Measurements from ENCODE around the gene MCF2L2.

MCF2L2 gene

GRCh38 chr3:183464480-183464879, 36.1 kb upstream of the MCF2L2 start:
- no peak for DNase-seq (ENCODE audit: insufficient read length, low spot score)
- FAIRE-seq, result no peak
- no peak for TF ChIP-seq PAX5 (IDR thresholded peaks at IDR 0.05; ENCODE audit: insufficient read depth, low read length, severe bottlenecking)

GRCh38 chr3:183460081-183461055, 31.9 kb upstream of the MCF2L2 start:
- no peak for FAIRE-seq
- no peak for DNase-seq (ENCODE audit: insufficient read length, low spot score)
- no peak for TF ChIP-seq POU2F2 (IDR thresholded peaks at IDR 0.05; ENCODE audit: low read depth, low read length)
- TF ChIP-seq SPI1 (IDR thresholded peaks at IDR 0.05; ENCODE audit: low read depth, low read length), result no peak
- no peak for TF ChIP-seq TAF1 (IDR thresholded peaks at IDR 0.05; ENCODE audit: low read depth, low read length)
- no peak for TF ChIP-seq POLR2AphosphoS5 (IDR thresholded peaks at IDR 0.05; ENCODE audit: low read depth, low read length)
- TF ChIP-seq PAX5 (IDR thresholded peaks at IDR 0.05; ENCODE audit: insufficient read depth, low read length, severe bottlenecking), result no peak
- no peak for TF ChIP-seq POLR2A (IDR thresholded peaks at IDR 0.05; ENCODE audit: low read depth, low read length)

- TF ChIP-seq POLR2A (IDR thresholded peaks at IDR 0.05; ENCODE audit: low read depth, low read length), result no peak
- TF ChIP-seq TAF1 (IDR thresholded peaks at IDR 0.05; ENCODE audit: low read depth, low read length), result no peak
- TF ChIP-seq POU2F2 (IDR thresholded peaks at IDR 0.05; ENCODE audit: low read depth, low read length), result no peak
- TF ChIP-seq POLR2AphosphoS5 (IDR thresholded peaks at IDR 0.05; ENCODE audit: low read depth, low read length), result no peak
- TF ChIP-seq PAX5 (IDR thresholded peaks at IDR 0.05; ENCODE audit: insufficient read depth, low read length, severe bottlenecking), result no peak
- no peak for TF ChIP-seq SPI1 (IDR thresholded peaks at IDR 0.05; ENCODE audit: low read depth, low read length)
- FAIRE-seq, result no peak
- DNase-seq (ENCODE audit: insufficient read length, low spot score), result no peak
Measured at GRCh38 chr3:183455089-183455488, 26.7 kb upstream of the MCF2L2 start.

- DNase-seq (ENCODE audit: insufficient read length, low spot score) (no peak), FAIRE-seq (no peak)
- no peak for TF ChIP-seq TAF1 (IDR thresholded peaks at IDR 0.05; ENCODE audit: low read depth, low read length)
- no peak for TF ChIP-seq POU2F2 (IDR thresholded peaks at IDR 0.05; ENCODE audit: low read depth, low read length)
- TF ChIP-seq POLR2A (IDR thresholded peaks at IDR 0.05; ENCODE audit: low read depth, low read length), result no peak
- TF ChIP-seq POLR2AphosphoS5 (IDR thresholded peaks at IDR 0.05; ENCODE audit: low read depth, low read length), result no peak
- TF ChIP-seq PAX5 (IDR thresholded peaks at IDR 0.05; ENCODE audit: insufficient read depth, low read length, severe bottlenecking), result no peak
- TF ChIP-seq SPI1 (IDR thresholded peaks at IDR 0.05; ENCODE audit: low read depth, low read length), result no peak
Measured at GRCh38 chr3:183454064-183454463, 25.6 kb upstream of the MCF2L2 start.

GRCh38 chr3:183449791-183450190, 21.4 kb upstream of the MCF2L2 start:
- TF ChIP-seq POLR2A (IDR thresholded peaks at IDR 0.05; ENCODE audit: low read depth, low read length) (no peak), TAF1 (IDR thresholded peaks at IDR 0.05; ENCODE audit: low read depth, low read length) (no peak), SPI1 (IDR thresholded peaks at IDR 0.05; ENCODE audit: low read depth, low read length) (no peak), PAX5 (IDR thresholded peaks at IDR 0.05; ENCODE audit: insufficient read depth, low read length, severe bottlenecking) (no peak), POLR2AphosphoS5 (IDR thresholded peaks at IDR 0.05; ENCODE audit: low read depth, low read length) (no peak), POU2F2 (IDR thresholded peaks at IDR 0.05; ENCODE audit: low read depth, low read length) (no peak)
- DNase-seq (ENCODE audit: insufficient read length, low spot score), result no peak
- FAIRE-seq, result no peak

GRCh38 chr3:183449391-183449790, 21.0 kb upstream of the MCF2L2 start:
- no peak for TF ChIP-seq POLR2A (IDR thresholded peaks at IDR 0.05; ENCODE audit: low read depth, low read length)
- TF ChIP-seq PAX5 (IDR thresholded peaks at IDR 0.05; ENCODE audit: insufficient read depth, low read length, severe bottlenecking), result no peak
- TF ChIP-seq POU2F2 (IDR thresholded peaks at IDR 0.05; ENCODE audit: low read depth, low read length), result no peak
- TF ChIP-seq SPI1 (IDR thresholded peaks at IDR 0.05; ENCODE audit: low read depth, low read length), result no peak
- no peak for TF ChIP-seq TAF1 (IDR thresholded peaks at IDR 0.05; ENCODE audit: low read depth, low read length)
- no peak for TF ChIP-seq POLR2AphosphoS5 (IDR thresholded peaks at IDR 0.05; ENCODE audit: low read depth, low read length)
- no peak for FAIRE-seq
- no peak for DNase-seq (ENCODE audit: insufficient read length, low spot score)

- DNase-seq (ENCODE audit: insufficient read length, low spot score) (no peak), FAIRE-seq (no peak)
- TF ChIP-seq SPI1 (IDR thresholded peaks at IDR 0.05; ENCODE audit: low read depth, low read length) (no peak), PAX5 (IDR thresholded peaks at IDR 0.05; ENCODE audit: insufficient read depth, low read length, severe bottlenecking) (no peak), POLR2AphosphoS5 (IDR thresholded peaks at IDR 0.05; ENCODE audit: low read depth, low read length) (no peak), TAF1 (IDR thresholded peaks at IDR 0.05; ENCODE audit: low read depth, low read length) (no peak), POU2F2 (IDR thresholded peaks at IDR 0.05; ENCODE audit: low read depth, low read length) (no peak), POLR2A (IDR thresholded peaks at IDR 0.05; ENCODE audit: low read depth, low read length) (no peak)
Measured at GRCh38 chr3:183448369-183449128, 20.1 kb upstream of the MCF2L2 start.

- FAIRE-seq, result peak; percentile 94
- peak; percentile 50 for DNase-seq (ENCODE audit: insufficient read length, low spot score)
Measured at GRCh38 chr3:183447206-183448001, 19.0 kb upstream of the MCF2L2 start.

More at GRCh38 chr3:183447206-183448001, 19.0 kb upstream of the MCF2L2 start:
- peak; percentile 83 for TF ChIP-seq POLR2A (IDR thresholded peaks at IDR 0.05; ENCODE audit: low read depth, low read length)
- no peak for TF ChIP-seq PAX5 (IDR thresholded peaks at IDR 0.05; ENCODE audit: insufficient read depth, low read length, severe bottlenecking)
- TF ChIP-seq TAF1 (IDR thresholded peaks at IDR 0.05; ENCODE audit: low read depth, low read length), result peak; percentile 71
- no peak for TF ChIP-seq SPI1 (IDR thresholded peaks at IDR 0.05; ENCODE audit: low read depth, low read length)
- TF ChIP-seq POLR2AphosphoS5 (IDR thresholded peaks at IDR 0.05; ENCODE audit: low read depth, low read length), result peak; percentile 83

Measured in GM12891 (cell line).